Lower leg skin (tissue), 4 donors: ENCODE results near the gene PTPRN2. TPM values are rescaled to one million over a fixed set of nuclear protein-coding genes. Genes with fewer than 3 reads are reported as not detected.

ENCODE experiments used
- DNase-seq, 2 donors: peaks; one replicate each; pipeline ENCODE4 v3.0.0-alpha.2; 2019; ENCODE audit warnings: low spot score in 2 of 2
- H3K4me3 ChIP-seq: fragments of 200-600 bp; sonication (generic); 2 replicates; pipeline ENCODE4 v1.5.1; 2017; ENCODE audit warnings: mild to moderate bottlenecking, low read depth; ENCODE audit not compliant: poor library complexity, severe bottlenecking
- POLR2A ChIP-seq, 2 donors: fragments of 450-650 bp; IDR thresholded peaks; one replicate each; pipeline ENCODE4 v1.6.1; 2016 to 2017; ENCODE audit warnings: antibody characterized with exemption in 2 of 2, mild to moderate bottlenecking in 1 of 2, moderate library complexity in 1 of 2
- WGBS, 2 donors: methylation state at CpG; one replicate each; pipeline ENCODE4 v1.1.5; 2018; 5-methylcytosine and 5-hydroxymethylcytosine counted together
- intact Hi-C: fragments of 100-400 bp; cut with DNase I; formaldehyde crosslinking; loops from one replicate; pipeline ENCODE4 v1.15.0; 2023; ENCODE audit warnings: low total_unique reads
- total RNA-seq, 4 donors: library from RNA; depleted of rRNA; stranded (reverse); fragments of >200 nt; gene quantifications; one replicate each; pipeline ENCODE4 v1.1.0, GENCODE V29; 2016
- TF ChIP-seq, protein P1 (sequence below), 3 donors: fragments of 450-650 bp; IDR thresholded peaks; one replicate each; pipeline ENCODE4 v1.5.1; 2016; ENCODE audit warnings: antibody characterized with exemption in 3 of 3, mild to moderate bottlenecking in 3 of 3, moderate library complexity in 2 of 3

Gene PTPRN2
- total RNA-seq, 4 donors from 2014 or later: 0.11 to 1.6 (median 0.92) TPM

- no peak for DNase-seq
- intact Hi-C loops: no loop called here
- H3K4me3 ChIP-seq: no peak overlapping the region
- TF ChIP-seq, protein P1, sequence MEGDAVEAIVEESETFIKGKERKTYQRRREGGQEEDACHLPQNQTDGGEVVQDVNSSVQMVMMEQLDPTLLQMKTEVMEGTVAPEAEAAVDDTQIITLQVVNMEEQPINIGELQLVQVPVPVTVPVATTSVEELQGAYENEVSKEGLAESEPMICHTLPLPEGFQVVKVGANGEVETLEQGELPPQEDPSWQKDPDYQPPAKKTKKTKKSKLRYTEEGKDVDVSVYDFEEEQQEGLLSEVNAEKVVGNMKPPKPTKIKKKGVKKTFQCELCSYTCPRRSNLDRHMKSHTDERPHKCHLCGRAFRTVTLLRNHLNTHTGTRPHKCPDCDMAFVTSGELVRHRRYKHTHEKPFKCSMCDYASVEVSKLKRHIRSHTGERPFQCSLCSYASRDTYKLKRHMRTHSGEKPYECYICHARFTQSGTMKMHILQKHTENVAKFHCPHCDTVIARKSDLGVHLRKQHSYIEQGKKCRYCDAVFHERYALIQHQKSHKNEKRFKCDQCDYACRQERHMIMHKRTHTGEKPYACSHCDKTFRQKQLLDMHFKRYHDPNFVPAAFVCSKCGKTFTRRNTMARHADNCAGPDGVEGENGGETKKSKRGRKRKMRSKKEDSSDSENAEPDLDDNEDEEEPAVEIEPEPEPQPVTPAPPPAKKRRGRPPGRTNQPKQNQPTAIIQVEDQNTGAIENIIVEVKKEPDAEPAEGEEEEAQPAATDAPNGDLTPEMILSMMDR (IDR thresholded peaks at IDR 0.05): no peak
- TF ChIP-seq POLR2A (IDR thresholded peaks at IDR 0.05): no peak
- WGBS, 2 donors: 66 to 77% methylated on average over 19 of the region's 19 CpGs
These were observed 221.3 kb downstream of the PTPRN2 start for GRCh38 chr7:158366346-158366745.

GRCh38 chr7:158365267-158365666, 222.4 kb downstream of the PTPRN2 start:
- intact Hi-C loops: no loop called here

DNA sequence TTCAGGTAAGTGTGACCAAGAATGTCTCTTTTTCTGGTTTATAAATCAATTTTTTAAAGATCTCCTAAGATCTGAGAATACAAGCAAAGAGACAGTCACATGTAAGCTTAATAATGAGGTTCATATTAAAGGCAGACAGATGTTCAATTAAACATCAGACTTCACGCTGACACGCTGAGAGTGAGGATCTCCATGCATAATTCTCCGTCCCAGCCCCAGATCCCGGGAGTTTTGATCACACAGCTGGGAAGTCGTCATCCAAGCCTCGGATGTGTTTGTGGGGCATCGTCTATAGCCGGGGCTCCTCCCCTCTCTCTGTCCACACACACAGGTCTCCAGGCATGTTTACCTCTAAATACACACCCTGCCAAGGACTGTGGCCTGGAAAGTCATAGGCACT, 223.2 kb downstream of the PTPRN2 start:
- TF ChIP-seq, protein P1 (IDR thresholded peaks at IDR 0.05): no peak
- no peak for TF ChIP-seq POLR2A (IDR thresholded peaks at IDR 0.05)
- DNase-seq: no peak
- 67 to 77% methylated on average over 8 of the region's 8 CpGs for WGBS, 2 donors
- no peak overlapping the region for H3K4me3 ChIP-seq
- intact Hi-C loops: no loop called here

More at GRCh38 chr7:158365267-158365666, 222.4 kb downstream of the PTPRN2 start:
- no peak for TF ChIP-seq POLR2A (IDR thresholded peaks at IDR 0.05)
- TF ChIP-seq, protein P1 (IDR thresholded peaks at IDR 0.05): no peak
- WGBS, 2 donors: 66 to 77% methylated on average over 14 of the region's 14 CpGs
- no peak for DNase-seq
- H3K4me3 ChIP-seq: no peak overlapping the region

- 77% methylated on average over 40 of the region's 40 CpGs for WGBS, 2 donors
- H3K4me3 ChIP-seq: no peak overlapping the region
- intact Hi-C loops: no loop called here
- TF ChIP-seq POLR2A (IDR thresholded peaks at IDR 0.05): no peak
- TF ChIP-seq, protein P1 (IDR thresholded peaks at IDR 0.05): no peak
- DNase-seq: peak in 1 of 2 donors; percentile 69
These were observed 224.4 kb downstream of the PTPRN2 start for GRCh38 chr7:158362912-158363905.

- TF ChIP-seq POLR2A (IDR thresholded peaks at IDR 0.05): no peak
- TF ChIP-seq, protein P1 (IDR thresholded peaks at IDR 0.05): no peak
- intact Hi-C loops: no loop called here
- DNase-seq: peak in 1 of 2 donors; percentile 70
These were observed 225.6 kb downstream of the PTPRN2 start for GRCh38 chr7:158362001-158362400.

More at GRCh38 chr7:158362001-158362400, 225.6 kb downstream of the PTPRN2 start:
- no peak overlapping the region for H3K4me3 ChIP-seq
- 78 to 82% methylated on average over 8 of the region's 8 CpGs for WGBS, 2 donors
